ENCODE measurements around the gene STKLD1.

- no peak for TF ChIP-seq POLR2A (IDR thresholded peaks at IDR 0.05)
- TF ChIP-seq, protein P1, sequence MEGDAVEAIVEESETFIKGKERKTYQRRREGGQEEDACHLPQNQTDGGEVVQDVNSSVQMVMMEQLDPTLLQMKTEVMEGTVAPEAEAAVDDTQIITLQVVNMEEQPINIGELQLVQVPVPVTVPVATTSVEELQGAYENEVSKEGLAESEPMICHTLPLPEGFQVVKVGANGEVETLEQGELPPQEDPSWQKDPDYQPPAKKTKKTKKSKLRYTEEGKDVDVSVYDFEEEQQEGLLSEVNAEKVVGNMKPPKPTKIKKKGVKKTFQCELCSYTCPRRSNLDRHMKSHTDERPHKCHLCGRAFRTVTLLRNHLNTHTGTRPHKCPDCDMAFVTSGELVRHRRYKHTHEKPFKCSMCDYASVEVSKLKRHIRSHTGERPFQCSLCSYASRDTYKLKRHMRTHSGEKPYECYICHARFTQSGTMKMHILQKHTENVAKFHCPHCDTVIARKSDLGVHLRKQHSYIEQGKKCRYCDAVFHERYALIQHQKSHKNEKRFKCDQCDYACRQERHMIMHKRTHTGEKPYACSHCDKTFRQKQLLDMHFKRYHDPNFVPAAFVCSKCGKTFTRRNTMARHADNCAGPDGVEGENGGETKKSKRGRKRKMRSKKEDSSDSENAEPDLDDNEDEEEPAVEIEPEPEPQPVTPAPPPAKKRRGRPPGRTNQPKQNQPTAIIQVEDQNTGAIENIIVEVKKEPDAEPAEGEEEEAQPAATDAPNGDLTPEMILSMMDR (IDR thresholded peaks at IDR 0.05): no peak
- TF ChIP-seq EP300 (IDR thresholded peaks at IDR 0.05): no peak
- no peak for TF ChIP-seq POLR2AphosphoS5 (IDR thresholded peaks at IDR 0.05)
Measured at GRCh38 chr9:133345596-133345995, 30.6 kb upstream of the STKLD1 start.

Data from gastroesophageal sphincter (tissue), 3 donors.